ENCODE measurements around the gene GPRC5A. TPM values are rescaled to one million over a fixed set of nuclear protein-coding genes. Genes with fewer than 3 reads are reported as not detected.

Gene GPRC5A
- total and polyA plus RNA-seq, 2 experiments from 2014 or later = 0.16 to 0.38 TPM

- H3K4me1 Mint-ChIP-seq = peaks cover 23% of the 10 kb centered on the region
- H3K9me3 Mint-ChIP-seq = no peaks in the 10 kb centered on the region
- no peak overlapping the region for H3K27ac ChIP-seq (ENCODE audit: low read depth)
These were observed 21.3 kb downstream of the GPRC5A start for GRCh38 chr12:12912711-12913110.

GRCh38 chr12:12915656-12916055 is 24.3 kb downstream of the GPRC5A start:
- DNase-seq (ENCODE audit: low spot score) (peak; percentile 72), ATAC-seq (peak; percentile 89)

More at GRCh38 chr12:12912711-12913110, 21.3 kb downstream of the GPRC5A start:
- Histone ChIP-seq H3K79me2 (replicated peaks; ENCODE audit: insufficient read depth) (no peaks in the 10 kb centered on the region), H2AFZ (0 out of 2 replicates have a peak overlapping the region, but pooled peaks have one; percentile 28), H3K36me3 (ENCODE audit: insufficient read depth) (no peaks in the 10 kb centered on the region), H4K20me1 (replicated peaks; ENCODE audit: insufficient read depth) (no peaks in the 10 kb centered on the region), H3K27me3 (ENCODE audit: insufficient read depth) (no peaks in the 10 kb centered on the region), H3K9me2 (ENCODE audit: insufficient read depth) (0 out of 2 replicates have a peak, but pooled peaks cover 4% of the 10 kb centered on the region), H3K4me3 (no peak overlapping the region), H3K4me1 (ENCODE audit: insufficient read depth) (peaks cover 3% of the 10 kb centered on the region), H3F3A (replicated peaks; ENCODE audit: low read depth) (no peaks in the 10 kb centered on the region; the same call in 1 of the 2 replicates), H3K4me2 (no peak overlapping the region)
- no peak for TF ChIP-seq REST (IDR thresholded peaks at IDR 0.05; ENCODE audit: unreplicated experiment)
- TF ChIP-seq JUNB (IDR thresholded peaks at IDR 0.05; ENCODE audit: unreplicated experiment) = no peak
- no peak for TF ChIP-seq NANOG (IDR thresholded peaks at IDR 0.05; ENCODE audit: borderline replicate concordance)
- TF ChIP-seq EZH2phosphoT487 (IDR thresholded peaks at IDR 0.05; ENCODE audit: unreplicated experiment) = no peak
- no peak for TF ChIP-seq ZNF114 (CRISPR knock-in tag; IDR thresholded peaks at IDR 0.05)
- no peak for TF ChIP-seq CREB1 (CRISPR knock-in tag; IDR thresholded peaks at IDR 0.05; ENCODE audit: low read depth)
- DNase-seq (ENCODE audit: low spot score) = no peak
- no peaks in the 10 kb centered on the region for H3K36me3 Mint-ChIP-seq (ENCODE audit: low read depth)
- peaks cover 8% of the 10 kb centered on the region for H3K27me3 Mint-ChIP-seq (ENCODE audit: insufficient read depth, low read depth, poor library complexity)
- no peak overlapping the region for H3K27ac Mint-ChIP-seq
- ATAC-seq = no peak
- no peak overlapping the region for H3K4me3 Mint-ChIP-seq

More at GRCh38 chr12:12915656-12916055, 24.3 kb downstream of the GPRC5A start:
- Histone ChIP-seq H3K27ac (ENCODE audit: low read depth) (no peak overlapping the region), H3K79me2 (replicated peaks; ENCODE audit: insufficient read depth) (no peaks in the 10 kb centered on the region), H3K4me3 (no peak overlapping the region), H3K4me2 (no peak overlapping the region), H3K36me3 (ENCODE audit: insufficient read depth) (no peaks in the 10 kb centered on the region), H2AFZ (no peak overlapping the region), H3F3A (replicated peaks; ENCODE audit: low read depth) (no peaks in the 10 kb centered on the region; the same call in 1 of the 2 replicates), H3K9me2 (ENCODE audit: insufficient read depth) (no peaks in the 10 kb centered on the region), H3K4me1 (ENCODE audit: insufficient read depth) (peaks cover 3% of the 10 kb centered on the region), H4K20me1 (replicated peaks; ENCODE audit: insufficient read depth) (no peaks in the 10 kb centered on the region), H3K27me3 (ENCODE audit: insufficient read depth) (no peaks in the 10 kb centered on the region)
- Mint-ChIP-seq H3K4me1 (peaks cover 23% of the 10 kb centered on the region), H3K27ac (no peak overlapping the region), H3K27me3 (ENCODE audit: insufficient read depth, low read depth, poor library complexity) (peaks cover 9% of the 10 kb centered on the region), H3K36me3 (ENCODE audit: low read depth) (no peaks in the 10 kb centered on the region), H3K4me3 (no peak overlapping the region), H3K9me3 (no peaks in the 10 kb centered on the region)
- TF ChIP-seq CTCF (conservative IDR thresholded peaks at IDR 0.05; ENCODE audit: low read depth in 2 of 2) (peak in 1 of 2 experiments; percentile 30; a peak in 1 of 4 replicates), EZH2phosphoT487 (IDR thresholded peaks at IDR 0.05; ENCODE audit: unreplicated experiment) (no peak)

Measured in GM23338 (cell line).